Gastrocnemius medialis (tissue), 4 donors: ENCODE measurements around the gene TUBB. TPM values are rescaled to one million over a fixed set of nuclear protein-coding genes. Genes with fewer than 3 reads are reported as not detected.
"Not testable (repeated sequence)": the region's sequence is repeated elsewhere in the genome, so short reads cannot be mapped to it uniquely, and the experiment has no call there.

Experiments
- ATAC-seq, 2 donors: fragments of 150-250 bp; one replicate each; pipeline ENCODE4 v1.9.1; 2016
- DNase-seq, 2 donors: peaks; one replicate each; pipeline ENCODE4 v3.0.0-alpha.2; 2019
- H3K27ac ChIP-seq, 4 donors: fragments of 200-600 bp; sonication (generic); 1 replicate in 1 of 4; 2 replicates in 3 of 4; pipeline ENCODE4 v1.5.1; 2016 to 2018; ENCODE audit warnings: mild to moderate bottlenecking in 2 of 4, moderate library complexity in 1 of 4
- H3K27me3 ChIP-seq, 3 donors: fragments of 200-600 bp; sonication (generic) in 2 of 3; 1 replicate in 1 of 3; 2 replicates in 2 of 3; pipeline versions ENCODE4 v1.5.1 to v1.6.0; 2016 to 2019; ENCODE audit warnings: mild to moderate bottlenecking in 1 of 3, moderate library complexity in 1 of 3
- H3K36me3 ChIP-seq, 2 donors: fragments of 200-600 bp; sonication (generic) in 1 of 2; one replicate each; pipeline ENCODE4 v1.5.1; 2017 to 2018
- H3K4me1 ChIP-seq, 2 donors: fragments of 200-600 bp; sonication (generic) in 1 of 2; one replicate each; pipeline ENCODE4 v1.5.1; 2016 to 2017; ENCODE audit warnings: mild to moderate bottlenecking in 2 of 2
- H3K4me3 ChIP-seq, 4 donors: fragments of 200-600 bp; sonication (generic) in 3 of 4; 1 replicate in 1 of 4; 2 replicates in 3 of 4; pipeline ENCODE4 v1.5.1; 2016 to 2019; ENCODE audit warnings: mild to moderate bottlenecking in 2 of 4
- H3K9me3 ChIP-seq, 3 donors: fragments of 200-600 bp; sonication (generic) in 2 of 3; 1 replicate in 1 of 3; 2 replicates in 2 of 3; pipeline ENCODE4 v1.5.1; 2016 to 2019
- POLR2A ChIP-seq, 2 donors: fragments of 450-650 bp; IDR thresholded peaks; one replicate each; pipeline ENCODE4 v1.6.1; 2017; ENCODE audit warnings: antibody characterized with exemption in 2 of 2, mild to moderate bottlenecking in 2 of 2, moderate library complexity in 2 of 2
- in situ Hi-C, 4 donors: fragments of 200-750 bp; cut with MboI; loops; one replicate each; pipeline versions ENCODE4 v1.15.0 to v1.8.0; 2017; ENCODE audit warnings: low sequenced_read_pairs in 4 of 4
- intact Hi-C: fragments of 100-400 bp; cut with DNase I; formaldehyde crosslinking; loops from one replicate; pipeline ENCODE4 v1.15.1; 2023; ENCODE audit warnings: low total_unique reads
- total RNA-seq, 4 donors: library from RNA; depleted of rRNA; stranded (reverse); fragments of >200 nt; gene quantifications; one replicate each; pipeline versions ENCODE4 v1.1.0 to v1.2.3, GENCODE V29; 2016
- TF ChIP-seq, protein P1 (sequence below), 5 experiments: fragments of 450-650 bp in 3 of 5; fragments of 200-600 bp in 2 of 5; sonication (generic) in 2 of 5; IDR thresholded peaks in 4 of 5; conservative IDR thresholded peaks in 1 of 5; 1 replicate in 4 of 5; 2 replicates in 1 of 5; pipeline ENCODE4 v1.5.1; 2016 to 2019; ENCODE audit warnings: antibody characterized with exemption in 5 of 5, mild to moderate bottlenecking in 3 of 5, moderate library complexity in 3 of 5

TUBB gene
- total RNA-seq, 4 donors from 2014 or later, result 79.7 to 294 (median 193) TPM

GRCh38 chr6:30752157-30752927 lies 32.2 kb downstream of the TUBB start:
- TF ChIP-seq, protein P1, sequence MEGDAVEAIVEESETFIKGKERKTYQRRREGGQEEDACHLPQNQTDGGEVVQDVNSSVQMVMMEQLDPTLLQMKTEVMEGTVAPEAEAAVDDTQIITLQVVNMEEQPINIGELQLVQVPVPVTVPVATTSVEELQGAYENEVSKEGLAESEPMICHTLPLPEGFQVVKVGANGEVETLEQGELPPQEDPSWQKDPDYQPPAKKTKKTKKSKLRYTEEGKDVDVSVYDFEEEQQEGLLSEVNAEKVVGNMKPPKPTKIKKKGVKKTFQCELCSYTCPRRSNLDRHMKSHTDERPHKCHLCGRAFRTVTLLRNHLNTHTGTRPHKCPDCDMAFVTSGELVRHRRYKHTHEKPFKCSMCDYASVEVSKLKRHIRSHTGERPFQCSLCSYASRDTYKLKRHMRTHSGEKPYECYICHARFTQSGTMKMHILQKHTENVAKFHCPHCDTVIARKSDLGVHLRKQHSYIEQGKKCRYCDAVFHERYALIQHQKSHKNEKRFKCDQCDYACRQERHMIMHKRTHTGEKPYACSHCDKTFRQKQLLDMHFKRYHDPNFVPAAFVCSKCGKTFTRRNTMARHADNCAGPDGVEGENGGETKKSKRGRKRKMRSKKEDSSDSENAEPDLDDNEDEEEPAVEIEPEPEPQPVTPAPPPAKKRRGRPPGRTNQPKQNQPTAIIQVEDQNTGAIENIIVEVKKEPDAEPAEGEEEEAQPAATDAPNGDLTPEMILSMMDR (IDR thresholded peaks at IDR 0.05 in 4 of 5, conservative IDR thresholded peaks at IDR 0.05 in 1 of 5), result peak in 3 of 5 experiments; percentile 12 to 19 (median 13)
- TF ChIP-seq POLR2A (IDR thresholded peaks at IDR 0.05), result peak; percentile 19 to 31
- Histone ChIP-seq H3K4me1 (peaks cover 19 to 22% of the 10 kb centered on the region in 2 donors), H3K36me3 (no peaks in the 10 kb centered on the region), H3K4me3 (peak overlapping the region in 2 of 4 donors; percentile 0 to 1), H3K27me3 (no peaks in the 10 kb centered on the region), H3K27ac (peak overlapping the region; percentile 86 to 95 (median 92)), H3K9me3 (no peaks in the 10 kb centered on the region)
- intact Hi-C loops (loop anchor here (1.0 to 2.0 kb wide), 3 partner anchors 9 to 76 kb away; no protein-coding TSS in a partner anchor), in situ Hi-C loops (no loop called here)
- DNase-seq (peak; percentile 93 to 98), ATAC-seq (peak; percentile 97)

GRCh38 chr6:30754631-30755030 lies 34.5 kb downstream of the TUBB start:
- no peaks in the 10 kb centered on the region for H3K9me3 ChIP-seq
- H3K36me3 ChIP-seq, result no peaks in the 10 kb centered on the region
- DNase-seq, result no peak
- no peaks in the 10 kb centered on the region for H3K27me3 ChIP-seq
- H3K27ac ChIP-seq, result no peak overlapping the region
- peaks cover 19 to 22% of the 10 kb centered on the region in 2 donors for H3K4me1 ChIP-seq
- no peak for TF ChIP-seq POLR2A (IDR thresholded peaks at IDR 0.05)
- TF ChIP-seq, protein P1 (IDR thresholded peaks at IDR 0.05 in 4 of 5, conservative IDR thresholded peaks at IDR 0.05 in 1 of 5), result no peak
- intact Hi-C loops, result no loop called here
- no peak for ATAC-seq
- in situ Hi-C loops, result no loop called here
- no peak overlapping the region for H3K4me3 ChIP-seq

DNA sequence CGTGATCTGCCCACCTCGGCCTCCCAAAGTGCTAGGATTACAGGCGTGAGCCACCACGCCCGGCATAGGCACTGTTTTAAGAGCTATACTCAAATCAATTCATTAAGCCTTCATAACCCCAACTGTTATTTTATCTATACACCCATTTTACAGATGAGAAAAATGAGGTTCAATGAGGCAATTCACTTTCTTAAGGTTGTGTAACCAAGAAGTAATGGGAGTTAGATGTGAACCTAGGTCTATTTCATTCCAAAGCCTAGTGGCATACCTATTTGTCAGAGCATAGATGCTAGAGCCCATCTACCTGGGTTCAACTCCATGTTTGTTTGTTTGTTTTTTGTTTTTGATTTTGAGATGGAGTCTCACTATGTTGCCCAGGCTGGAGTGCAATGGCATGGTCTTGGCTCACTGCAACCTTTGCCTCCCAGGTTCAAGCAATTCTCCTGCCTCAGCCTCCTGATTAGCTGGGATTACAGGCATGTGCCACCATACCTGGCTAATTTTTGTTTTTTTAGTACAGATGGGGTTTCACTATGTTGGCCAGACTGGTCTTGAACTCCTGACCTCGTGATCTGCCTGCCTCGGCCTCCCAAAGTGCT lies 36.4 kb downstream of the TUBB start:
- DNase-seq, in situ Hi-C loops, H3K27me3 ChIP-seq, H3K4me3 ChIP-seq, H3K9me3 ChIP-seq, H3K27ac ChIP-seq, ATAC-seq, H3K36me3 ChIP-seq, intact Hi-C loops: not testable (repeated sequence)
- peaks cover 17% of the 10 kb centered on the region in 2 donors for H3K4me1 ChIP-seq

DNA sequence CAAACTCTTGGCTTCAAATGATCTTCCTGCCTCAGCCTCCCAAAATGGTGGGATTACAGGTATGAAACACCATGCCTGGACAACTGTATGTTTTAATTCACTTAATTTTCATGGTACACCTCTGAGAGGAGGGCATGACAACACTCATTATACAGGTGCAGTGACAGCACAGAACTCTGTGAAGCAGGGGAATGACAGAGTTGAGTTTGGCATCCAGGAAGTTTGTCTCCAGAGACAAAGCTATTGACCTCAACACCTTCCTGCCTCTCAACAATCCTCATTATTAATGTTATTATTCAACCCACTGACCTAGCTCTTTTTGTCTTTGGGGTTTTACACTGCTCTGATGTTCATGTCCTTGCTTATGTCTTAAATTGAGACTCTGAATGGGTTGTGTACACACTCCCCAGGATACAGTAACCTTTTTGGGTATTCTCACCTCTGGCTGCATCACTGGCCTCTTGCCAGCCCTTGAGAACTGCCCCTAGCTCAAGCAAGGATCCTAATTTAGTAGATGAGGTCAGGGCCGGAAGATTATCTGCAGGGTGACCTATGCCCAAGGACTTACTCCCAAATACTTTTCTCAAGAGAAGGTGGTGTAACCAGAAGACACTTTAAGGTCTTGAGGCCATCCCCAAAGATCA lies 37.2 kb downstream of the TUBB start:
- no peak overlapping the region for H3K4me3 ChIP-seq
- DNase-seq, result no peak
- ATAC-seq, result no peak
- TF ChIP-seq, protein P1 (IDR thresholded peaks at IDR 0.05 in 4 of 5, conservative IDR thresholded peaks at IDR 0.05 in 1 of 5), result no peak
- TF ChIP-seq POLR2A (IDR thresholded peaks at IDR 0.05), result no peak
- H3K9me3 ChIP-seq, result no peaks in the 10 kb centered on the region
- H3K27ac ChIP-seq, result no peak overlapping the region
- H3K36me3 ChIP-seq, result no peaks in the 10 kb centered on the region
- intact Hi-C loops (no loop called here), in situ Hi-C loops (no loop called here)
- H3K4me1 ChIP-seq, result peaks cover 8 to 9% of the 10 kb centered on the region in 2 donors
- H3K27me3 ChIP-seq, result no peaks in the 10 kb centered on the region
